Epithelial cell of proximal tubule (primary cell): ENCODE results near the gene CD27. TPM values are rescaled to one million over a fixed set of nuclear protein-coding genes. Genes with fewer than 3 reads are reported as not detected.
"Not testable (repeated sequence)": the region's sequence is repeated elsewhere in the genome, so short reads cannot be mapped to it uniquely, and the experiment has no call there.

Experiments
- DNase-seq: peaks from one replicate; pipeline ENCODE4 v3.0.0-alpha.2; 2011; ENCODE audit warnings: low read depth
- H3K4me3 ChIP-seq: 2 replicates; pipeline ENCODE4 v1.5.1; 2011; ENCODE audit warnings: low read depth, mild to moderate bottlenecking, low read length
- CTCF ChIP-seq: conservative IDR thresholded peaks from 2 replicates; pipeline ENCODE4 v1.5.1; 2012; ENCODE audit warnings: low read depth, mild to moderate bottlenecking, low read length
- total RNA-seq: library from RNA; depleted of rRNA; stranded (reverse); fragments of >200 nt; gene quantifications from 2 replicates; pipeline ENCODE4 v1.2.3, GENCODE V29; 2015

CD27 gene
- total RNA-seq, 1 donor from 2014 or later, result not detected

GRCh38 chr12:6468283-6468575, 23.5 kb downstream of the CD27 start:
- no peak overlapping the region for H3K4me3 ChIP-seq
- DNase-seq, result no peak
- no peak for TF ChIP-seq CTCF

- H3K4me3 ChIP-seq, result no peak overlapping the region
- no peak for DNase-seq
- no peak for TF ChIP-seq CTCF
Observed at GRCh38 chr12:6469092-6469491, 24.3 kb downstream of the CD27 start.

- DNase-seq, result no peak
- peak overlapping the region; percentile 83 for H3K4me3 ChIP-seq
- TF ChIP-seq CTCF, result no peak
Observed at GRCh38 chr12:6469609-6470374, 25.0 kb downstream of the CD27 start.

- DNase-seq, result peak; percentile 74
- no peak for TF ChIP-seq CTCF
- H3K4me3 ChIP-seq, result peak within 1 kb of the TSS; percentile 83
Observed at GRCh38 chr12:6470375-6471163, 25.8 kb downstream of the CD27 start, which contains the start of gene VAMP1. Gene VAMP1 (minus strand): TSS chr12:6470677. CDS start chr12:6470531, 146 bp downstream.

- DNase-seq, result peak; percentile 60
- H3K4me3 ChIP-seq, result no peak overlapping the region
- TF ChIP-seq CTCF, result no peak
Observed at GRCh38 chr12:6471989-6472360, 27.2 kb downstream of the CD27 start.

- H3K4me3 ChIP-seq, result no peak overlapping the region
- DNase-seq, result no peak
- TF ChIP-seq CTCF, result no peak
Observed at GRCh38 chr12:6472491-6472890, 27.7 kb downstream of the CD27 start.

GRCh38 chr12:6475233-6475975, 30.6 kb downstream of the CD27 start:
- not testable (repeated sequence) for H3K4me3 ChIP-seq, DNase-seq
